DMS114 treated with DMSO at 0.1 percent for 48 hours (cell line): ENCODE results near the gene CLDN14.
A peak's percentile ranks its signal among the peaks of the same experiment; 100 is the strongest.

ENCODE experiments used
- DNase-seq: peaks from one replicate; lab custom pipeline; 2025; ENCODE audit not compliant: unreplicated experiment; lab: John Stamatoyannopoulos, UW

The CLDN14 gene, protein sequence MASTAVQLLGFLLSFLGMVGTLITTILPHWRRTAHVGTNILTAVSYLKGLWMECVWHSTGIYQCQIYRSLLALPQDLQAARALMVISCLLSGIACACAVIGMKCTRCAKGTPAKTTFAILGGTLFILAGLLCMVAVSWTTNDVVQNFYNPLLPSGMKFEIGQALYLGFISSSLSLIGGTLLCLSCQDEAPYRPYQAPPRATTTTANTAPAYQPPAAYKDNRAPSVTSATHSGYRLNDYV

GRCh38 chr21:36479415-36480402, at the start of gene CLDN14:
CLDN14 (minus strand) TSS chr21:36480122; CDS start chr21:36461695, 18,427 bp downstream.
- no peak for DNase-seq

GRCh38 chr21:36528716-36529115, 48.8 kb upstream of the CLDN14 start:
- no peak for DNase-seq

- no peak for DNase-seq
Measured at GRCh38 chr21:36527317-36527716, 47.4 kb upstream of the CLDN14 start.

DNA sequence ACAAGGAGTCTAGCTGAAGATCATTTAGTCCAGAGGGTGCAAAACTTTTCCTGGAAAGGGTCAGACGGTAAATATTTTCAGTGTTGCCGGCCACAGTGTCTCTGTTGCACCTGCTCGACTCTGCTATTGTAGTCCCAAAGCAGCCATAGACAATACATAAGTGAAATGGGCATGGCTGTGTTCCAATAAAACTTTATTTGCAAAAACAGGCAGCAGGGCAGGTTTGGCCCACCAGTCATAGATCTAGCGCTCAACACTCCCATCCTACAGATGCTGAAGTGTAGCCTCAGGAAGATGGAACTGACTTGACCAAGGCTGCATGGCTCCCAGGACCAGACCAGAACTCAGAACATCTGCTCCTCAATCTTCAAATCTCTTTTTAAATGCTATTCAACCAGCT, 46.2 kb upstream of the CLDN14 start:
- no peak for DNase-seq

- DNase-seq, result no peak
Measured at GRCh38 chr21:36524477-36524876, 44.6 kb upstream of the CLDN14 start.

- DNase-seq, result no peak
Measured at GRCh38 chr21:36522219-36522808, 42.4 kb upstream of the CLDN14 start.

- no peak for DNase-seq
Measured at GRCh38 chr21:36518883-36519492, 39.1 kb upstream of the CLDN14 start.

GRCh38 chr21:36517366-36518075, 37.6 kb upstream of the CLDN14 start:
- no peak for DNase-seq

DNA sequence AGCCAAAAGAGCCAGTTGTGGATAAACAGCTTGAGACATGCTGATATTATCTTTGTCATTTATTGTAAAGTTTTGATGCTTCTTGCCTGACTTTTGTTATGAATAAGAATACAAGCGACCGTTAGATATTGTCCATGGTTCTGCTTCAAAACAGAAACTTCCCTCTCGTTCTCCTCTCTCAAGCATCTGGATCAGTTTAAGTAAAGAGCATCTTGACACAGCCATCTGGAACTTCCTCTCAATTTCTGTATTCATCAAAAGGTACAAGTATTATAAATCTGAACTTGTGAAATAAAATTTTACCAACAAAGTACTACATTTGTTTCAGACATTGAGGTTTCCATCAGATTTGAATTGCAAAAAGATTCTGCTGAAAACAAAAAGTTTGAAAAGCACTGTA, 36.4 kb upstream of the CLDN14 start:
- DNase-seq, result no peak

DNA sequence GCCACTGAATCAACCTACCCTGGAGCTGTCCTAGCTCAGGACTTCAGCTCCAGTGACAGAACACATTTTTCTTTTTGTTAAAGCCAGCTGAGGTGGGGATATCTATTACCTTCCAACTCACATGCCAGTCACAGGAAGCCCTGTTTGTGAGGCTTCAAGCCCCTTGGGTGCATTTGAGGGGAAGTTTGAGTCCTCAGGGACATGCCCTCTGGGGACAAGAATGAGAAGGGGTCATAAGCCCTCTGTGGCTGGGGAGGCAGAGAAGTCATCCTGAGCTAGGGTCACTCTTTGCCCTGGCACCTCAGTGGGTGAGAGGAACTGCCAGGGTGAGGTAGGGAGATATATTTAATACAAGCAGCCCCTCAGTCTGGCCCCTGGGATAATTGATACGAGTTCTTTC, 33.5 kb upstream of the CLDN14 start:
- no peak for DNase-seq

DNA sequence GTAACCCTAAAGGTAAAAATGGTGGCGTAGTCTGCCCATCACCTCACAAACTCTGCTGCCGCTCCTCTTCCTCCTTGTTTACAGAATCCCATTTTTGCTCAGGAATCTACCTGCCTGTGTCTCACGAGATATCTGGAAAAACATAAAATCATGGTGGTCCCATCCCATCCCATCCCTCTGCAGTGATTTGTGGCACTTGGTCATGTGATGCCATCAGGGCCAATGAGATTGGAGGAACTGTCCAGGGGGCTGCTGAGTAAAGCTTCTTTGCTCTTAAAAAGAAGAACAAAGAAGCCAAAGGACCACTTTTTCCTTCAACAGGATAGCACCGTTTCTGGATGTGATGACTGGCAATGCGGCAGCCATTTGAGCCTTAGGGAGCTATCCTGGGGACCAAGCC, 33.0 kb upstream of the CLDN14 start:
- DNase-seq, result no peak

DNA sequence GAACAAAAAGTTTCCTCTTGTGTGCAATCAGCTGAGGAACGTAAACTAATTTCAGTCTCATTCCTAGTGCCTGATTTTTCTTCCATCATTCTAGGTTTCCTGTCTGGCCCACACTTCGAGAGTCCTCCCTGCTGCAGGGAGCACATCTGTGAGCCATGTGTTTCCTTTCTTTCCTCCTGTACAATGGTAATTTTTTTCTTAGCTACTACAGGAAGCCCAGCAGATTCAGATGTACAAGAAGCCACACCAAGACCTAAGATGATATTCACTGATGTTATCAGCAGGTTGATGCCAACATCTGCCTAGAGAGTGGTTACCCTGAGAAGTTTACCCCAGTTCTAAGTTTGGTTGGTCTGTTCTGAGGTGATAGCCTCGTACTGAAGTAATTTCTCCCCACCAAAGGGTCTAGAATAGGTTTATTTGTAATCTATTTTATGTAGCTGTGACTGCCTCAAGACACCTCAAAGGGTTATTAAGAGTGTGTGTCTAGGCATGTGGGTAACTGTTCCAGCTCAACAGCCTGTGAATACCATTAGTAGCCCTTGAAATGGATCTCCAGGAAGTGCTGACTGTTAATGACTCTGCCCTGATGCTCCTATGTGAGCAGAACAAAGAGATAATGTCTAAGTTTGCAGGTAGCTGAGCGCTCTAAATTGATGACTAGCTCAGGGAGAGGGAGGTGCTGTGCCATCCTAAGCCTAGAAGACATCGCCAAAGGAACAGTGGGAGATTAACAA, 31.7 kb upstream of the CLDN14 start:
- no peak for DNase-seq

- DNase-seq, result no peak
Measured at GRCh38 chr21:36510911-36511310, 31.0 kb upstream of the CLDN14 start.

GRCh38 chr21:36509973-36510664, 30.2 kb upstream of the CLDN14 start:
- DNase-seq, result no peak

DNA sequence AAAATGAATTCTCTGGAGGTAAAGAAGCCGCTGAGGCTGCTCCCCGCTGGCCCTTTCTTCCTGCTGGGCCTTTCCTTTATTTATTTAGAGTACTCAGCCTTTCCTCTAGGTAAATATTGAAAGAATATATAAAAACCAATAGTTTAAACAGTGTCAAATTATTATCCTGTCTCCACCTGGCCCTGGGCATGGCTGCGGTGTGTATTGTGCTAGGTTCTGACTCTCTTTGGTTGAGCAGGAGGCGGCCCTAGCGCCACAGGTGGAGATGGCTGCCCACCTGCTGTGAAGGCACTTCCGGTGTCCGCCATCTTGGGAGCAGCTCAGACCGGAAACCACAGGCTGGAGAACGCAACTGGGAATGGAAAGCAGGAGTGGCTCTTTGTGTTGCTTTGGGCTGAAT, 29.0 kb upstream of the CLDN14 start:
- DNase-seq, result no peak

- no peak for DNase-seq
Measured at GRCh38 chr21:36507397-36508018, 27.6 kb upstream of the CLDN14 start.

GRCh38 chr21:36506482-36506881, 26.6 kb upstream of the CLDN14 start:
- no peak for DNase-seq

GRCh38 chr21:36504067-36505058, 24.4 kb upstream of the CLDN14 start:
- DNase-seq, result peak; percentile 44
